Osteoblast (primary cell): ENCODE data around the gene LRRC56. TPM values are rescaled to one million over a fixed set of nuclear protein-coding genes. Genes with fewer than 3 reads are reported as not detected.

Experiments used
- DNase-seq: peaks from one replicate; pipeline ENCODE4 v3.0.0; 2011; ENCODE audit warnings: low spot score, mixed read lengths; ENCODE audit not compliant: insufficient read length; ENCODE audit errors: missing footprints
- H2AFZ ChIP-seq: 2 replicates; pipeline ENCODE4 v1.6.0; 2011; ENCODE audit warnings: mild to moderate bottlenecking, low read length
- H3K27ac ChIP-seq: 2 replicates; pipeline ENCODE4 v1.5.1; 2011; ENCODE audit warnings: mild to moderate bottlenecking, low read depth, low read length, moderate library complexity
- H3K27me3 ChIP-seq: 2 replicates; pipeline ENCODE4 v1.6.0; 2012; ENCODE audit warnings: mild to moderate bottlenecking, control low read depth, inconsistent platforms, low read length, moderate library complexity; ENCODE audit not compliant: insufficient read depth
- H3K36me3 ChIP-seq: 2 replicates; pipeline ENCODE4 v1.5.1; 2011; ENCODE audit warnings: mild to moderate bottlenecking, low read length, control low read depth, moderate library complexity; ENCODE audit not compliant: insufficient read depth
- H3K4me1 ChIP-seq: 2 replicates; pipeline ENCODE4 v1.5.1; 2011; ENCODE audit warnings: mild to moderate bottlenecking, low read length, control low read depth, moderate library complexity; ENCODE audit not compliant: insufficient read depth
- H3K4me2 ChIP-seq: 2 replicates; pipeline ENCODE4 v1.6.0; 2011; ENCODE audit warnings: mild to moderate bottlenecking, low read length; ENCODE audit not compliant: insufficient read depth
- H3K4me3 ChIP-seq: fragments of 200-600 bp; sonication (generic); 3 replicates; pipeline ENCODE4 v1.5.1; 2012; ENCODE audit warnings: mild to moderate bottlenecking, low read length, inconsistent platforms; ENCODE audit not compliant: insufficient read depth
- H3K79me2 ChIP-seq: 2 replicates; pipeline ENCODE4 v1.6.0; 2012; ENCODE audit warnings: mild to moderate bottlenecking, low read length, control low read depth, inconsistent platforms; ENCODE audit not compliant: insufficient read depth
- H3K9me3 ChIP-seq: 2 replicates; pipeline ENCODE4 v1.5.1; 2011; ENCODE audit warnings: low read depth, low read length, control low read depth
- H4K20me1 ChIP-seq: 2 replicates; pipeline ENCODE4 v1.6.0; 2012; ENCODE audit warnings: mild to moderate bottlenecking, low read length, control low read depth; ENCODE audit not compliant: insufficient read depth
- CTCF ChIP-seq: IDR thresholded peaks from 2 replicates; pipeline ENCODE4 v1.5.1; 2011; ENCODE audit warnings: mild to moderate bottlenecking, low read depth, low read length, moderate library complexity; ENCODE audit errors: extremely low read depth
- total RNA-seq: library from RNA; depleted of rRNA; stranded (reverse); fragments of >200 nt; gene quantifications from 2 replicates; pipeline ENCODE4 v1.2.3, GENCODE V29; 2012

Gene LRRC56
- total RNA-seq, 1 donor = 1.1 TPM

- peaks cover 10% of the 10 kb centered on the region for H4K20me1 ChIP-seq
- H3K36me3 ChIP-seq = peaks cover 15% of the 10 kb centered on the region
- peak within 1 kb of the TSS; percentile 86 for H3K4me2 ChIP-seq
- TF ChIP-seq CTCF = no peak
- peak within 1 kb of the TSS; percentile 82 for H2AFZ ChIP-seq
- peaks cover 57% of the 10 kb centered on the region for H3K79me2 ChIP-seq
- peaks cover 33% of the 10 kb centered on the region for H3K4me1 ChIP-seq
- H3K4me3 ChIP-seq = peak within 1 kb of the TSS; percentile 95
- peak; percentile 100 for DNase-seq
- peak within 1 kb of the TSS; percentile 99 for H3K27ac ChIP-seq
- H3K9me3 ChIP-seq = no peaks in the 10 kb centered on the region
- no peaks in the 10 kb centered on the region for H3K27me3 ChIP-seq
These were observed 30.2 kb upstream of the LRRC56 start, which contains the start of gene RNH1 for GRCh38 chr11:506995-507726. Gene RNH1, minus strand, starts transcription at chr11:507242. Its CDS starts 5,080 bp downstream, at chr11:502162.

DNA sequence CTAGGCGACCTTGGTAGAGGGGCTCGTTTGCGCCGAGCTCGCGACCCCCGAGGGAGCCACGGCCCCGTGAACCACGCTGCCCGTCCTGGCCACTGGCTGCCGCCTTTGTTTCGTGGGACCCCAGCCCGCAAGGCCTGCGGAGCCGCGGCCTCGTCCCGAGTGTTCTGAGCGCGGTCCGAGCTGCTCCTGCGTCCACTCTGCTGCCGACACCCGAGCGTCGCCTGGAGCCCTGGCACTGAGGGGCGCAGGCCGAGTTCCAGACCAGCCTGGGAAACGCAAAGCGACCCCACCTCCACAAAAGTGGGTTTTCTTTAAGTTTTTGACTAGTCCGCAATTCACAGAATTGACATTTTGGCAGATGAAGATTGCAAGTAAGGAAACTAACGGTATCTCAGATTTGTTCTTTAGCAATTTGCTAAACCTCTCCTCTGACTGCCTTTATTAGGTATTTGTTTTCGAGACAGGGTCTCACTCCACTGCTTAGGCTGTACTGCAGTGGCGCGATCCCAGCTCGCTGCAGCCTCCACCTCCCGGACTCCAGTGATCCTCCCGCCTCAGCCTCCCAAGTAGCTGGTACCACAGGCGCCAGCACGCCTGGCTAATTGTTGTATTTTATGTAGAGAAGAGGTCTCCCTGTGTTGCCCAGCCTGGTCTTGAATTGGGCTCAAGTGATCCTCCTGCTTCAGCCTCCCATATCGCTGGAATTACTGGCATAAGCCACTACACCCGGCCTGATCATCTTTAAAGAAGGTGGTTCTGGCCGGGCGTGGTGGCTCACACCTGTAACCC lies 29.4 kb upstream of the LRRC56 start:
- peaks cover 28% of the 10 kb centered on the region for H3K4me1 ChIP-seq
- H3K9me3 ChIP-seq = no peaks in the 10 kb centered on the region
- peak overlapping the region; percentile 86 for H3K4me2 ChIP-seq
- H3K27ac ChIP-seq = peak overlapping the region; percentile 84
- H3K27me3 ChIP-seq = no peaks in the 10 kb centered on the region
- TF ChIP-seq CTCF = no peak
- peaks cover 15% of the 10 kb centered on the region for H3K36me3 ChIP-seq
- peak; percentile 70 for DNase-seq
- H3K79me2 ChIP-seq = peaks cover 49% of the 10 kb centered on the region
- peaks cover 2% of the 10 kb centered on the region for H4K20me1 ChIP-seq
- peak overlapping the region; percentile 51 for H2AFZ ChIP-seq
- H3K4me3 ChIP-seq = peak overlapping the region; percentile 95

DNA sequence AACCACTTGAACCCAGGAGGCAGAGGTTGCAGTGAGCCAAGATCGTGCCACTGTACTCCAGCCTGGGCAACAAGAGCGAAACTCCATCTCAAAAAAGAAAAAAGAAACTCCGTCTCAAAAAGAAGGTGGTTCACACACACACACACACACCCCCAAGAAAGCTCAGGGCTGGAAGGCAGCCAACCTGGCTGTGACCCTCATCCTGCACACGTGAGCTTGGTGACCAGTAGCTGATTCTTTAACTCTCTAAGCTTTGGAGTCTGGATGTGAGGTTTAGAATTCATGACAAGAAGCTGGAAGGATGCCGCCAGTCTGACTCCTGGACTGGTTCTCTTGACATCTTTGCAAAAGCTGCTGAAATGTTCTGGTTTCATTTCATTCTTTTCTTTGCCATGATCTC lies 28.4 kb upstream of the LRRC56 start:
- H3K4me1 ChIP-seq = peaks cover 20% of the 10 kb centered on the region
- H2AFZ ChIP-seq = no peak overlapping the region
- H3K27me3 ChIP-seq = no peaks in the 10 kb centered on the region
- DNase-seq = peak; percentile 52
- peaks cover 2% of the 10 kb centered on the region for H4K20me1 ChIP-seq
- H3K36me3 ChIP-seq = peaks cover 15% of the 10 kb centered on the region
- H3K79me2 ChIP-seq = peaks cover 40% of the 10 kb centered on the region
- H3K4me2 ChIP-seq = no peak overlapping the region
- no peak overlapping the region for H3K4me3 ChIP-seq
- no peak overlapping the region for H3K27ac ChIP-seq
- no peaks in the 10 kb centered on the region for H3K9me3 ChIP-seq
- no peak for TF ChIP-seq CTCF
